Osteoblast (primary cell): Measurements from ENCODE around the gene COPG2. TPM values are rescaled to one million over a fixed set of nuclear protein-coding genes. Genes with fewer than 3 reads are reported as not detected.

ENCODE experiments used
- DNase-seq: peaks from one replicate; pipeline ENCODE4 v3.0.0; 2011; ENCODE audit warnings: low spot score, mixed read lengths; ENCODE audit not compliant: insufficient read length; ENCODE audit errors: missing footprints
- H2AFZ ChIP-seq: 2 replicates; pipeline ENCODE4 v1.6.0; 2011; ENCODE audit warnings: mild to moderate bottlenecking, low read length
- H3K27ac ChIP-seq: 2 replicates; pipeline ENCODE4 v1.5.1; 2011; ENCODE audit warnings: mild to moderate bottlenecking, low read depth, low read length, moderate library complexity
- H3K27me3 ChIP-seq: 2 replicates; pipeline ENCODE4 v1.6.0; 2012; ENCODE audit warnings: mild to moderate bottlenecking, control low read depth, inconsistent platforms, low read length, moderate library complexity; ENCODE audit not compliant: insufficient read depth
- H3K36me3 ChIP-seq: 2 replicates; pipeline ENCODE4 v1.5.1; 2011; ENCODE audit warnings: mild to moderate bottlenecking, low read length, control low read depth, moderate library complexity; ENCODE audit not compliant: insufficient read depth
- H3K4me1 ChIP-seq: 2 replicates; pipeline ENCODE4 v1.5.1; 2011; ENCODE audit warnings: mild to moderate bottlenecking, low read length, control low read depth, moderate library complexity; ENCODE audit not compliant: insufficient read depth
- H3K4me2 ChIP-seq: 2 replicates; pipeline ENCODE4 v1.6.0; 2011; ENCODE audit warnings: mild to moderate bottlenecking, low read length; ENCODE audit not compliant: insufficient read depth
- H3K4me3 ChIP-seq: fragments of 200-600 bp; sonication (generic); 3 replicates; pipeline ENCODE4 v1.5.1; 2012; ENCODE audit warnings: mild to moderate bottlenecking, low read length, inconsistent platforms; ENCODE audit not compliant: insufficient read depth
- H3K79me2 ChIP-seq: 2 replicates; pipeline ENCODE4 v1.6.0; 2012; ENCODE audit warnings: mild to moderate bottlenecking, low read length, control low read depth, inconsistent platforms; ENCODE audit not compliant: insufficient read depth
- H3K9me3 ChIP-seq: 2 replicates; pipeline ENCODE4 v1.5.1; 2011; ENCODE audit warnings: low read depth, low read length, control low read depth
- H4K20me1 ChIP-seq: 2 replicates; pipeline ENCODE4 v1.6.0; 2012; ENCODE audit warnings: mild to moderate bottlenecking, low read length, control low read depth; ENCODE audit not compliant: insufficient read depth
- total RNA-seq: library from RNA; depleted of rRNA; stranded (reverse); fragments of >200 nt; gene quantifications from 2 replicates; pipeline ENCODE4 v1.2.3, GENCODE V29; 2012
- TF ChIP-seq, protein P1 (sequence below): IDR thresholded peaks from 2 replicates; pipeline ENCODE4 v1.5.1; 2011; ENCODE audit warnings: mild to moderate bottlenecking, low read depth, low read length, moderate library complexity; ENCODE audit errors: extremely low read depth

COPG2 gene
- total RNA-seq, 1 donor, result 59.7 TPM

DNA sequence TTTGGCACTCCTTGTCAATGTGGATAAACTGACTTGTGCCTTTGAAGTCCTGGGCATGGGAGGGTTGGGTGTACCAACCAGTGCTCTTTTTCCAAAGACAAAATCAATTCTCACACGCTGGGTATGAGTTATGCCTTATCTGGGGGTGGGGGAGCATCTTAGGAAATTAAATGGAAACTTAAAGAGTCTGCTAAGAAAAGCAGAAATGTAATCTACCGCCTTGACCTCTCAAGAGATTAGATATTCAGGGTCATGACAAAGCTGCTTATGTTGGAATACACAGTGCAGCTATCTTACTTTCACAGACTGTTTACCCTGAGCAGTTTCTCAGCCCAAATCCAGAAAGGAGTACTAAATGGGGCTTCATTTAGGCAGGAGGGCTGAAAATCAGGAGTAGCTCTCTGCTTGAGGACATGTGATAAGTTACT, 174.1 kb downstream of the COPG2 start:
- Histone ChIP-seq H3K4me2 (peak overlapping the region; percentile 77), H3K27ac (no peak overlapping the region), H3K79me2 (peaks cover 31% of the 10 kb centered on the region), H3K36me3 (peaks cover 19% of the 10 kb centered on the region), H2AFZ (no peak overlapping the region), H3K9me3 (no peaks in the 10 kb centered on the region), H4K20me1 (no peaks in the 10 kb centered on the region), H3K27me3 (no peaks in the 10 kb centered on the region), H3K4me3 (peak overlapping the region; percentile 78), H3K4me1 (peaks cover 10% of the 10 kb centered on the region)
- TF ChIP-seq, protein P1, sequence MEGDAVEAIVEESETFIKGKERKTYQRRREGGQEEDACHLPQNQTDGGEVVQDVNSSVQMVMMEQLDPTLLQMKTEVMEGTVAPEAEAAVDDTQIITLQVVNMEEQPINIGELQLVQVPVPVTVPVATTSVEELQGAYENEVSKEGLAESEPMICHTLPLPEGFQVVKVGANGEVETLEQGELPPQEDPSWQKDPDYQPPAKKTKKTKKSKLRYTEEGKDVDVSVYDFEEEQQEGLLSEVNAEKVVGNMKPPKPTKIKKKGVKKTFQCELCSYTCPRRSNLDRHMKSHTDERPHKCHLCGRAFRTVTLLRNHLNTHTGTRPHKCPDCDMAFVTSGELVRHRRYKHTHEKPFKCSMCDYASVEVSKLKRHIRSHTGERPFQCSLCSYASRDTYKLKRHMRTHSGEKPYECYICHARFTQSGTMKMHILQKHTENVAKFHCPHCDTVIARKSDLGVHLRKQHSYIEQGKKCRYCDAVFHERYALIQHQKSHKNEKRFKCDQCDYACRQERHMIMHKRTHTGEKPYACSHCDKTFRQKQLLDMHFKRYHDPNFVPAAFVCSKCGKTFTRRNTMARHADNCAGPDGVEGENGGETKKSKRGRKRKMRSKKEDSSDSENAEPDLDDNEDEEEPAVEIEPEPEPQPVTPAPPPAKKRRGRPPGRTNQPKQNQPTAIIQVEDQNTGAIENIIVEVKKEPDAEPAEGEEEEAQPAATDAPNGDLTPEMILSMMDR, result no peak
- peak; percentile 67 for DNase-seq

DNA sequence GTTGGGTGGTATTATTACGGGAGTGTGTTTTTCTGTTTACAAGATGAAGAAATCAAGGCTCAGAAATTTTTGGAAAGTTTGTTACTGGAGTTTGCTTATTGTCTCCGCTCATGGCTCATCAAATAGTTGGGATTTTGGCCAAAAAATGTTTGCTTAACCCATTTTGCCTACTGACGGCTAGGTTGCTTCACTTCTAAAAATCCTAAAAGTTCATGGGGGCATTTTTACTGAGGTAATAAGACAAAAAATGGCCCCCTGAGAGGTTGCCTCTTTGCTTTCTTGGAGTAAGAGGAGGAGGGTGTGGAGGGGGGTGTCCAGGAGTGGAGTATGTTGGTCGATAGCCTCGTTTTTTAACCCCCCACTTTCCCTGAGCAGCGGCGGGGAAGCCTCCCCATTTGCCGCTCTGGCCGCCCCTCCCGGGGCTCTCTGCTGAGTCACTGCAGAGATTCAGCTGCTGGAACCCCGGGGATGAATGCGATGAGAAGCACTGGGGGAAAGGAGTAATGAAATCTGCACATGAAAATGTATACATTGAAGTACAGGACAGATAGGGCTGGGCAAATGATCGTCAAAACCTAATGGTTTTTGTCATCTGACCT, 175.2 kb downstream of the COPG2 start:
- H3K27me3 ChIP-seq, result no peaks in the 10 kb centered on the region
- no peaks in the 10 kb centered on the region for H3K9me3 ChIP-seq
- TF ChIP-seq, protein P1, result no peak
- H3K79me2 ChIP-seq, result peaks cover 31% of the 10 kb centered on the region
- no peaks in the 10 kb centered on the region for H4K20me1 ChIP-seq
- H3K4me3 ChIP-seq, result peak overlapping the region; percentile 78
- peaks cover 12% of the 10 kb centered on the region for H3K36me3 ChIP-seq
- peaks cover 20% of the 10 kb centered on the region for H3K4me1 ChIP-seq
- peak; percentile 90 for DNase-seq
- H3K4me2 ChIP-seq, result peak overlapping the region; percentile 77
- no peak overlapping the region for H2AFZ ChIP-seq
- H3K27ac ChIP-seq, result peak overlapping the region; percentile 41

DNA sequence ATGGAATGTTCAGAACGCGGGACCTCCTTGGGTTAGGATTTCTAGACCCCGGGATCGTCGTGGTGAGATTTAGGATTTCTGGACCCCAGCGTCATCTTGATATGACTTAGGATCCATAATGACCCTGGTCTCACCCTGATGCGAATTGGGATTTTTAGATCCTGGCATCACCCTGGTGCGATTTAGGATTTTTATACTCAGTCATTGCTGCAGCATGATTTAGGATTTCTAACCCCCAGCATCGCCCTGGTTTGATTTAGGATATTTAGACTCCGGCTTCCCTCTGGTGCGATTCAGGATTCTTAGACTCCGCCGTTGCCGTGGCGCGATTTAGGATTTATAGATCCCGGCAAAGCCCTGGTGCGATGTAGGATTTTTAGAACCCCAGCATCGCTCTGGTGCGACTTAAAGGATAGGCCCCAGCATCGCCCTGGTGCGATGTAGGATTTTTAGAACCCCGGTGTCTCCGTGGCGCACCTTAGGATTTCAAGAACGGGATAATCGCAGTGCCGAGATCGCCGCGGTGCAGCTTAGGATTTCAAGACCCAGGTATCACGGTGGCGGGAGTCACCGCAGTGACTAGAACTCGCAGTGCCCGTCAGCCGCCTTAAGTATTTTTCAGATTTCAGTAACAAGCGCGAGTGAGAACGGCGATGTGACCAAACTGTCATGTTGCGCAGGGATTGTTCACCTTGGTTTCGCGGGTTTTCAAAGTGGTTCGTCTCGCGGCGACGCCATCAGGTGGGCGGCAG, 175.8 kb downstream of the COPG2 start:
- Histone ChIP-seq H3K36me3 (peaks cover 7% of the 10 kb centered on the region), H3K27ac (peak overlapping the region; percentile 41), H3K4me2 (peak overlapping the region; percentile 77), H2AFZ (no peak overlapping the region), H3K4me3 (peak overlapping the region; percentile 78), H4K20me1 (no peaks in the 10 kb centered on the region), H3K27me3 (no peaks in the 10 kb centered on the region), H3K4me1 (peaks cover 23% of the 10 kb centered on the region), H3K9me3 (no peaks in the 10 kb centered on the region), H3K79me2 (peaks cover 31% of the 10 kb centered on the region)
- DNase-seq, result no peak
- TF ChIP-seq, protein P1, result no peak

DNA sequence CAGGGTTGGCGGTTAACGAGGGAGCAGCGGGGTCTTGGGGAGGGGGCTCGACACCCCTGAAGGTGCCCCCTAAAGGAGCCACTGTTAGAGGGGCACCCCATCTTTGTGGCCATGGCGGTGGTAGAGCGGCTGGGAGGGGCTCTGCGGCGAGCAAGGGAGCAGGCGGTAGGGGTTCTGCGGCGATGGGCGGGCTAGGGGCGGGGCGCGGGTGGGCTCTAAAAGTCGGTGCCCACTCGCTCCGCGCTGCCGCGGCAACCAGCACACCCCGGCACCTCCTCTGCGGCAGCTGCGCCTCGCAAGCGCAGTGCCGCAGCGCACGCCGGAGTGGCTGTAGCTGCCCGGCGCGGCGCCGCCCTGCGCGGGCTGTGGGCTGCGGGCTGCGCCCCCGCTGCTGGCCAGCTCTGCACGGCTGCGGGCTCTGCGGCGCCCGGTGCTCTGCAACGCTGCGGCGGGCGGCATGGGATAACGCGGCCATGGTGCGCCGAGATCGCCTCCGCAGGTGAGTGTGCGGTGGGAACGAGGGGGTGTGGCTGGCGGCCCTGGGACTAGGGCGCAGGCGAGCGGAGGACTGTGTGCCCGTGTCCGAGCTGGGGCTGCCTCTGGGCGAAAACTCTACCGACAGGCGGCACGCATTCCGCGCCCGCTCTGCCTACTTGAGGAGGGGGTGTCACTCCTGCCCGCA, 176.6 kb downstream of the COPG2 start, which contains the start of gene MEST:
TSS of gene MEST (plus strand) at position 245 of the 682 bp plus-strand sequence. CDS start at position 474, 229 bp downstream.
- TF ChIP-seq, protein P1, result no peak
- peak within 1 kb of the TSS; percentile 41 for H3K27ac ChIP-seq

More for the DNA sequence above, 176.6 kb downstream of the COPG2 start, which contains the start of gene MEST:
- Histone ChIP-seq H3K79me2 (peaks cover 31% of the 10 kb centered on the region), H3K36me3 (peaks cover 4% of the 10 kb centered on the region), H3K9me3 (no peaks in the 10 kb centered on the region), H3K4me3 (peak within 1 kb of the TSS; percentile 78), H4K20me1 (no peaks in the 10 kb centered on the region), H3K4me1 (peaks cover 24% of the 10 kb centered on the region), H2AFZ (peak within 1 kb of the TSS; percentile 73), H3K4me2 (peak within 1 kb of the TSS; percentile 77), H3K27me3 (no peaks in the 10 kb centered on the region)
- DNase-seq, result peak; percentile 82
